Psoas muscle (tissue), 8 donors: ENCODE measurements around the gene TMEM44. TPM values are rescaled to one million over a fixed set of nuclear protein-coding genes. Genes with fewer than 3 reads are reported as not detected.
A peak's percentile ranks its signal among the peaks of the same experiment; 100 is the strongest.

ENCODE experiments used
- ATAC-seq, 4 donors: fragments of 200-7000 bp; cut with Tn5 transposase; one replicate each; pipeline ENCODE4 v1.9.1; 2020; ENCODE audit warnings: moderate library complexity in 3 of 4, mild to moderate bottlenecking in 2 of 4
- DNase-seq, 2 donors: peaks; one replicate each; pipeline ENCODE4 v3.0.0-alpha.2; 2020
- H3K27ac ChIP-seq: fragments of 200-600 bp; one replicate; pipeline ENCODE4 v1.8.0; 2022
- H3K27me3 ChIP-seq, 3 donors: fragments of 200-600 bp in 1 of 3; one replicate each; pipeline versions ENCODE4 v1.6.1 to v1.8.0; 2013 to 2022; ENCODE audit warnings: low read length in 2 of 3, mild to moderate bottlenecking in 2 of 3, moderate library complexity in 1 of 3; ENCODE audit not compliant: insufficient read depth in 3 of 3
- H3K36me3 ChIP-seq, 2 donors: fragments of 200-600 bp in 1 of 2; one replicate each; pipeline versions ENCODE4 v1.6.1 to v1.8.0; 2013 to 2022; ENCODE audit warnings: low read depth in 1 of 2, mild to moderate bottlenecking in 1 of 2, moderate library complexity in 1 of 2; ENCODE audit not compliant: insufficient read depth in 1 of 2
- H3K4me1 ChIP-seq: fragments of 200-600 bp; one replicate; pipeline ENCODE4 v1.8.0; 2022
- H3K4me3 ChIP-seq: fragments of 200-600 bp; one replicate; pipeline ENCODE4 v1.8.0; 2022; ENCODE audit warnings: mild to moderate bottlenecking
- H3K9me3 ChIP-seq: fragments of 200-600 bp; one replicate; pipeline ENCODE4 v1.8.0; 2022
- CTCF ChIP-seq: fragments of 200-600 bp; IDR thresholded peaks from one replicate; pipeline ENCODE4 v1.8.0; 2022; ENCODE audit warnings: antibody characterized with exemption
- WGBS, 3 donors: extraction: QIAGEN DNeasy Blood & Tissue Kit; methylation state at CpG; one replicate each; pipeline versions ENCODE4 v1.1.6 to v1.1.7; 2013; 5-methylcytosine and 5-hydroxymethylcytosine counted together
- intact Hi-C, 2 donors: fragments of 100-400 bp; cut with DNase I; formaldehyde crosslinking; loops; one replicate each; pipeline versions ENCODE4 v1.11.0 to v1.14.2; 2022
- polyA plus RNA-seq, 3 donors: library from polyadenylated mRNA; stranded (reverse); fragments of 200-250 nt; gene quantifications; one replicate each; pipeline ENCODE4 v1.2.3, GENCODE V29; 2013
- total RNA-seq, 4 donors: library from RNA; stranded (reverse); fragmentation: NEBNext Ultra II Directional in 2 of 4; extraction: Animal tissue kit (Norgen Biotek cat#: 25700) in 2 of 4; gene quantifications; one replicate each; pipeline versions ENCODE4 v1.2.1 to v1.2.4, GENCODE V29; 2021 to 2023
- donor health status: healthy with polysubstance abuse.
- donor health status: DM: no; HTN: no; CAD: no; lungs with moderate emphysema.
- donor health status: Bipolar disorder and iron deficiency.
- donor health status: healthy.
- donor health status: DM: yes; HTN: yes; CAD: no.
- donor health status: DM: no; HTN: no; CAD: no.
- donor health status: DM: no; HTN: no; CAD: no.
- donor health status: DM: yes; HTN: yes; CAD: no.

The TMEM44 gene
- total and polyA plus RNA-seq, 7 donors = 2.0 to 4.4 (median 3.1) TPM

- H3K4me1 ChIP-seq = no peaks in the 10 kb centered on the region
- no peak for ATAC-seq
- H3K9me3 ChIP-seq = no peaks in the 10 kb centered on the region
- no peak overlapping the region for H3K27ac ChIP-seq
- intact Hi-C loops = no loop called here
- 80 to 91% (median 87%) methylated on average over 8 of the region's 8 CpGs for WGBS, 3 donors
- no peak overlapping the region for H3K4me3 ChIP-seq
- no peaks in the 10 kb centered on the region for H3K27me3 ChIP-seq
- no peak for TF ChIP-seq CTCF
- H3K36me3 ChIP-seq = no peaks in the 10 kb centered on the region
- DNase-seq = no peak
These were observed 89.7 kb downstream of the TMEM44 start for GRCh38 chr3:194543550-194543949.

- no peak for TF ChIP-seq CTCF
- Histone ChIP-seq H3K4me1 (peaks cover 9% of the 10 kb centered on the region), H3K27me3 (no peaks in the 10 kb centered on the region), H3K4me3 (no peak overlapping the region), H3K27ac (no peak overlapping the region), H3K9me3 (no peaks in the 10 kb centered on the region), H3K36me3 (no peaks in the 10 kb centered on the region)
- ATAC-seq = no peak
- DNase-seq = no peak
- intact Hi-C loops = no loop called here
- 97 to 98% (median 97%) methylated on average over 8 of the region's 8 CpGs for WGBS, 3 donors
These were observed 91.7 kb downstream of the TMEM44 start for GRCh38 chr3:194541483-194541882.

- no peak for TF ChIP-seq CTCF
- H3K9me3 ChIP-seq = no peaks in the 10 kb centered on the region
- H3K36me3 ChIP-seq = no peaks in the 10 kb centered on the region
- H3K27me3 ChIP-seq = no peaks in the 10 kb centered on the region
- 73 to 78% (median 74%) methylated on average over 8 of the region's 8 CpGs for WGBS, 3 donors
- DNase-seq (peak in 1 of 2 donors; percentile 38), ATAC-seq (no peak)
- intact Hi-C loops = no loop called here
- no peak overlapping the region for H3K4me3 ChIP-seq
- peaks cover 9% of the 10 kb centered on the region for H3K4me1 ChIP-seq
- no peak overlapping the region for H3K27ac ChIP-seq
These were observed 92.8 kb downstream of the TMEM44 start for GRCh38 chr3:194540274-194540905.

- no peak for TF ChIP-seq CTCF
- Histone ChIP-seq H3K4me1 (peaks cover 9% of the 10 kb centered on the region), H3K4me3 (no peak overlapping the region), H3K9me3 (peaks cover 4% of the 10 kb centered on the region), H3K27ac (no peak overlapping the region), H3K36me3 (no peaks in the 10 kb centered on the region), H3K27me3 (no peaks in the 10 kb centered on the region)
- ATAC-seq (no peak), DNase-seq (no peak)
- WGBS, 3 donors = 93 to 95% (median 93%) methylated on average over 3 of the region's 3 CpGs
- intact Hi-C loops = no loop called here
These were observed 93.7 kb downstream of the TMEM44 start for GRCh38 chr3:194539498-194539897.

- ATAC-seq (peak; percentile 87 to 96 (median 90)), DNase-seq (no peak)
- Histone ChIP-seq H3K36me3 (no peaks in the 10 kb centered on the region), H3K4me1 (peaks cover 9% of the 10 kb centered on the region), H3K27me3 (no peaks in the 10 kb centered on the region), H3K27ac (peak overlapping the region; percentile 71), H3K9me3 (peaks cover 13% of the 10 kb centered on the region), H3K4me3 (no peak overlapping the region)
- TF ChIP-seq CTCF = no peak
- 32 to 39% (median 38%) methylated on average over 8 of the region's 8 CpGs for WGBS, 3 donors
- intact Hi-C loops = no loop called here
These were observed 95.4 kb downstream of the TMEM44 start for GRCh38 chr3:194537732-194538247.
